Midbrain (tissue), 1 donor: ENCODE data around the gene PPP1R12B.
A peak's percentile ranks its signal among the peaks of the same experiment; 100 is the strongest.
"Not testable (repeated sequence)": the region's sequence is repeated elsewhere in the genome, so short reads cannot be mapped to it uniquely, and the experiment has no call there.

Experiments
- DNase-seq: peaks from one replicate; lab custom pipeline; 2025; lab: John Stamatoyannopoulos, UW

PPP1R12B gene

GRCh38 chr1:202580619-202581018 is 232.1 kb downstream of the PPP1R12B start:
- no peak for DNase-seq

GRCh38 chr1:202582350-202582749 is 233.9 kb downstream of the PPP1R12B start:
- DNase-seq = not testable (repeated sequence)

GRCh38 chr1:202584707-202585589 is 236.4 kb downstream of the PPP1R12B start:
- no peak for DNase-seq

GRCh38 chr1:202585590-202585933 is 237.1 kb downstream of the PPP1R12B start:
- no peak for DNase-seq

- DNase-seq = peak; percentile 36
These were observed 237.7 kb downstream of the PPP1R12B start for GRCh38 chr1:202586018-202586821.

GRCh38 chr1:202586871-202587270 is 238.4 kb downstream of the PPP1R12B start:
- no peak for DNase-seq

GRCh38 chr1:202587859-202588485 is 239.5 kb downstream of the PPP1R12B start:
- no peak for DNase-seq

GRCh38 chr1:202588503-202589189 is 240.1 kb downstream of the PPP1R12B start:
- no peak for DNase-seq

- no peak for DNase-seq
These were observed 240.9 kb downstream of the PPP1R12B start for GRCh38 chr1:202589190-202589930.

- DNase-seq = no peak
These were observed 241.6 kb downstream of the PPP1R12B start for GRCh38 chr1:202590126-202590525.

GRCh38 chr1:202590975-202591411 is 242.5 kb downstream of the PPP1R12B start:
- no peak for DNase-seq

GRCh38 chr1:202591515-202591914 is 243.0 kb downstream of the PPP1R12B start:
- no peak for DNase-seq

GRCh38 chr1:202592146-202592545 is 243.6 kb downstream of the PPP1R12B start:
- DNase-seq = no peak

- no peak for DNase-seq
These were observed 245.3 kb downstream of the PPP1R12B start for GRCh38 chr1:202593845-202594244.

GRCh38 chr1:202596638-202597037 is 248.1 kb downstream of the PPP1R12B start:
- no peak for DNase-seq

GRCh38 chr1:202597090-202597761 is 248.7 kb downstream of the PPP1R12B start:
- DNase-seq = no peak

GRCh38 chr1:202599669-202600431 is 251.4 kb downstream of the PPP1R12B start:
- peak; percentile 29 for DNase-seq

GRCh38 chr1:202600432-202601041 is 252.0 kb downstream of the PPP1R12B start:
- no peak for DNase-seq

GRCh38 chr1:202603435-202603834 is 254.9 kb downstream of the PPP1R12B start:
- DNase-seq = no peak
